ENCODE results near the gene NAT9. TPM values are rescaled to one million over a fixed set of nuclear protein-coding genes. Genes with fewer than 3 reads are reported as not detected.
A peak's percentile ranks its signal among the peaks of the same experiment; 100 is the strongest.

The NAT9 gene
- total RNA-seq, 1 donor from 2014 or later, result 66.9 TPM

- Mint-ChIP-seq H3K27ac (ENCODE audit: unreplicated experiment) (no peak overlapping the region), H3K36me3 (ENCODE audit: low read depth) (peaks cover 2% of the 10 kb centered on the region), H3K27me3 (ENCODE audit: low read depth) (no peaks in the 10 kb centered on the region)
These were observed 21.7 kb upstream of the NAT9 start for GRCh38 chr17:74797824-74798223.

GRCh38 chr17:74796866-74797265, 20.7 kb upstream of the NAT9 start:
- Mint-ChIP-seq H3K9me3 (no peaks in the 10 kb centered on the region), H3K4me3 (no peak overlapping the region), H3K27ac (ENCODE audit: unreplicated experiment) (peak overlapping the region; percentile 36), H3K36me3 (ENCODE audit: low read depth) (peaks cover 2% of the 10 kb centered on the region), H3K4me1 (no peaks in the 10 kb centered on the region), H3K27me3 (ENCODE audit: low read depth) (no peaks in the 10 kb centered on the region)
- TF ChIP-seq CTCF (conservative IDR thresholded peaks at IDR 0.05), result no peak
- no peak for DNase-seq (ENCODE audit: low read depth, low spot score)

More at GRCh38 chr17:74797824-74798223, 21.7 kb upstream of the NAT9 start:
- Mint-ChIP-seq H3K9me3 (no peaks in the 10 kb centered on the region), H3K4me1 (no peaks in the 10 kb centered on the region), H3K4me3 (no peak overlapping the region)
- no peak for TF ChIP-seq CTCF (conservative IDR thresholded peaks at IDR 0.05)
- no peak for DNase-seq (ENCODE audit: low read depth, low spot score)

- TF ChIP-seq CTCF (conservative IDR thresholded peaks at IDR 0.05), result no peak
- H3K4me1 Mint-ChIP-seq, result no peaks in the 10 kb centered on the region
- no peaks in the 10 kb centered on the region for H3K9me3 Mint-ChIP-seq
- no peak overlapping the region for H3K27ac Mint-ChIP-seq (ENCODE audit: unreplicated experiment)
- H3K4me3 Mint-ChIP-seq, result no peak overlapping the region
- DNase-seq (ENCODE audit: low read depth, low spot score), result no peak
- peaks cover 6% of the 10 kb centered on the region for H3K36me3 Mint-ChIP-seq (ENCODE audit: low read depth)
- no peaks in the 10 kb centered on the region for H3K27me3 Mint-ChIP-seq (ENCODE audit: low read depth)
These were observed 20.1 kb upstream of the NAT9 start for GRCh38 chr17:74796211-74796610.

- Mint-ChIP-seq H3K36me3 (ENCODE audit: low read depth) (peaks cover 6% of the 10 kb centered on the region), H3K27me3 (ENCODE audit: low read depth) (no peaks in the 10 kb centered on the region), H3K9me3 (no peaks in the 10 kb centered on the region), H3K4me3 (no peak overlapping the region), H3K4me1 (no peaks in the 10 kb centered on the region), H3K27ac (ENCODE audit: unreplicated experiment) (no peak overlapping the region)
- no peak for DNase-seq (ENCODE audit: low read depth, low spot score)
- TF ChIP-seq CTCF (conservative IDR thresholded peaks at IDR 0.05), result no peak
These were observed 19.3 kb upstream of the NAT9 start for GRCh38 chr17:74795327-74796020.

- no peak for DNase-seq (ENCODE audit: low read depth, low spot score)
- no peaks in the 10 kb centered on the region for H3K4me1 Mint-ChIP-seq
- H3K27me3 Mint-ChIP-seq (ENCODE audit: low read depth), result no peaks in the 10 kb centered on the region
- H3K36me3 Mint-ChIP-seq (ENCODE audit: low read depth), result peaks cover 4% of the 10 kb centered on the region
- no peak overlapping the region for H3K27ac Mint-ChIP-seq (ENCODE audit: unreplicated experiment)
- H3K4me3 Mint-ChIP-seq, result no peak overlapping the region
- H3K9me3 Mint-ChIP-seq, result no peaks in the 10 kb centered on the region
- TF ChIP-seq CTCF (conservative IDR thresholded peaks at IDR 0.05), result no peak
These were observed 16.5 kb upstream of the NAT9 start for GRCh38 chr17:74792586-74793105.
